Stimulated activated naive CD8-positive, alpha-beta T cell treated with anti-CD3 and anti-CD28 coated beads, Interleukin-15, Interleukin-2, amounts not matched to agents 100 ng/mL and 50 ng/mL, for 24 hours (primary cell): ENCODE data around the gene KIF2C.
A peak's percentile ranks its signal among the peaks of the same experiment; 100 is the strongest.
"Not testable (repeated sequence)": the region's sequence is repeated elsewhere in the genome, so short reads cannot be mapped to it uniquely, and the experiment has no call there.

Experiments
- H3K27ac Mint-ChIP-seq: one replicate; pipeline ENCODE4 v1.8.0; 2021; ENCODE audit warnings: mild to moderate bottlenecking, mixed read lengths
- H3K27me3 Mint-ChIP-seq: one replicate; pipeline ENCODE4 v1.8.0; 2021; ENCODE audit warnings: mixed read lengths
- H3K36me3 Mint-ChIP-seq: one replicate; pipeline ENCODE4 v1.8.0; 2021; ENCODE audit warnings: low read depth, mixed read lengths
- H3K4me1 Mint-ChIP-seq: one replicate; pipeline ENCODE4 v1.8.0; 2021; ENCODE audit warnings: low read depth, mixed read lengths
- H3K4me3 Mint-ChIP-seq: one replicate; pipeline ENCODE4 v1.8.0; 2021; ENCODE audit warnings: mild to moderate bottlenecking, mixed read lengths
- H3K9me3 Mint-ChIP-seq: one replicate; pipeline ENCODE4 v1.8.0; 2021; ENCODE audit warnings: mixed read lengths

Gene KIF2C

DNA sequence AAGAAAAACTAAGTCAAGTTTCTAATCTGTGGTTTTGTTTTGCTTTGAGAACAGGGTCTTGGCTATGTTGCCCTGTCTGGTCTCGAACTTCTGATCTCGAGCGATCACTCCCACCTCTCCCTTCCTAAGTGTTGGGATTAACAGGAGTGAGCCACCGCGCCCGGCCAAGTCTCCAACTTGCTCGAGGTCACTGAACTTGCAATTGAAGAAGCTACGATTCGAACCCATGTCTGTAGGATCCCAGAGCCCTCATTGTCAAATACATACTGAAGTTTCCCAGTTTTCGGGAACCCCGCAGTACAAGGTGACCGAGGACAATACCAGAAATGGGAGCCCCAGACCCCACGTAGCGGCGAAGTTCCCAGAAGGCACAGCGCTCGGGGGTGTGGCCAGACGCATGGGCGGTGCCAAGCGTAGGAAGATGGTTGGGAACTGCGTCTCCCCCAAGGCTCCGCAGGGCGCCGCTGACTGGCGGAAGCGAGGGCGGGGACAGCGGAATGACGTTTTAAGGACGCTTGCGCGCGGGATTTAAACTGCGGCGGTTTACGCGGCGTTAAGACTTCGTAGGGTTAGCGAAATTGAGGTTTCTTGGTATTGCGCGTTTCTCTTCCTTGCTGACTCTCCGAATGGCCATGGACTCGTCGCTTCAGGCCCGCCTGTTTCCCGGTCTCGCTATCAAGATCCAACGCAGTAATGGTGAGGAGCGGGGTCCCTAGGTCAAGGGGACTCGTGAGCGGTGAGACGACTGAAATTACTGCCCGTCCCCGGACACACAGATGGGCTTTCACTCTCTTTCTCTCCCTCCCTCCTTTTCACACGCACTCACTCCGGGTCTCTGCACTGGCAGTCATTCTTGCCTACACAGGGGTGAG lies at the start of gene KIF2C:
Gene KIF2C, plus strand, starts transcription at position 531 of the 872 bp plus-strand sequence. Its CDS starts 96 bp downstream, at position 627.
- H3K27me3 Mint-ChIP-seq = no peaks in the 10 kb centered on the region
- peaks cover 24% of the 10 kb centered on the region for H3K4me1 Mint-ChIP-seq
- H3K27ac Mint-ChIP-seq = peak within 1 kb of the TSS; percentile 93
- peaks cover 32% of the 10 kb centered on the region for H3K36me3 Mint-ChIP-seq
- peak within 1 kb of the TSS; percentile 98 for H3K4me3 Mint-ChIP-seq
- no peaks in the 10 kb centered on the region for H3K9me3 Mint-ChIP-seq

DNA sequence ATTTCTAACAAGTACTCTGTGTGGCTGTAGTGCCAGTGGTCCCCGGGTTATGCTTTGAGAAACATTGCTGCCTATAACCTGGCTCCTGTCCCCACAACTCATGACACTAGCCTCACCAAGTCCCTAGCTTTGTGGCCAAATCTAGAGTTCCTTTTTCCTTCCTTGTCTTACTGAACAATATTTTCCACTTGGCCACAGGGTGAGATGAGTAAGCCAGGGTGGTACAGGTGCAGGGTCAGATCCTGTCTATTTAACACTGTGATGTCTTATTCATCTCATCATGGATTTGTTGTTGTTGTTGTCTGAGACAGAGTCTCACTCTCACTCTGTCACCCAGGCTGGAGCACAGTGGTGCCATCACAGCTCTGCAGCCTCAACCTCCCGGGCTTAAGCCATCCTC lies 46.5 kb upstream of the KIF2C start:
- peaks cover 5% of the 10 kb centered on the region for H3K27me3 Mint-ChIP-seq
- H3K4me1 Mint-ChIP-seq = peaks cover 53% of the 10 kb centered on the region
- no peak overlapping the region for H3K4me3 Mint-ChIP-seq
- H3K36me3 Mint-ChIP-seq = no peaks in the 10 kb centered on the region
- H3K9me3 Mint-ChIP-seq = no peaks in the 10 kb centered on the region
- H3K27ac Mint-ChIP-seq = peak overlapping the region; percentile 29

DNA sequence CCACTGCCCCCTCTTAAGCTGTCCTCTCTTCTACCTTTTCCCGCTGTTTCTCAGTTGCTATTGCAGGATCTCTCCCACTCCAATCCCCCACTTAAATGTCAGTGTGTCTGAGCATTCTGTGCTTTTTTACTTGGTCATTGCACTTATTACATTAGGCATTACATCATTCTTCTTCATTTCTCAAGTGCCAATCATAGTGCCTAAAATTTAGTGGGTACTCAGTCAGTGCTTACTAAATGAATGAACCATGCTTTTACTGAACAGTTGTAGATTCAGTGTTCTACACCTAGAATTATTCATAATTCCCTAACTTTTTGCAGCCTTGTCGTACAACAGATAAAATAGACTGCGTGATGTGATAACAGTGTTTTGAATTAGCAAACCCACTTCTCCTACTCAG lies 45.7 kb upstream of the KIF2C start:
- no peak overlapping the region for H3K27ac Mint-ChIP-seq
- H3K36me3 Mint-ChIP-seq = no peaks in the 10 kb centered on the region
- H3K4me3 Mint-ChIP-seq = no peak overlapping the region
- peaks cover 56% of the 10 kb centered on the region for H3K4me1 Mint-ChIP-seq
- H3K9me3 Mint-ChIP-seq = no peaks in the 10 kb centered on the region
- peaks cover 5% of the 10 kb centered on the region for H3K27me3 Mint-ChIP-seq

DNA sequence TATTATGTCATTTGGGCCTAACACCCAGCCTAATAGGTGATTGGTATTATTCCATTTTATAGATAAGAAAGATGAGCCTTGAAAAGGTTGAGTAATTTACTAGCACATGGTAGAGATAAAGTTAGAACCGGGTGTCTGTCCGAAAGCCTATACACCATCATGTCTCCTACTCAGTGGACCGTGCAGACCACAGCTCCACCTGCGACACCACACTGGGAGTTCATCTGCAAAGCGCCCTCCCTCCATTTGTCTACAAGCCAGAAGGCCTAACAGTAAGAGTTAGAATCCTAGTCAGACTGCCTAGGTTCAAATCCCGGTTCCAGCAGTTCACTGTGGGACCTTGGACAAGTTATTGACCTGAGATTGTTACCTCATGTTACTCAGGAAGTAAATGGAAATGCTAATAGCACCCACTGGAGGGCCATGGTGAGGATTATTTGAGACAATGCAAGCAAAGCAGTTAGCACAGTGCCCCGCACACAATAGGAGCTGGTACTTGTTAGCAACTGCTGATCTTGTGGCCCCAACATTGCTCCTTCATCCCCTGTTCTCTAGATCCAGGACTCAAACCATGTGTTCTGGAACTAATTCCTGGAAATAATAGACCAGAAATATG lies 44.7 kb upstream of the KIF2C start:
- H3K27ac Mint-ChIP-seq = no peak overlapping the region
- no peaks in the 10 kb centered on the region for H3K9me3 Mint-ChIP-seq
- no peaks in the 10 kb centered on the region for H3K36me3 Mint-ChIP-seq
- peaks cover 5% of the 10 kb centered on the region for H3K27me3 Mint-ChIP-seq
- H3K4me1 Mint-ChIP-seq = peaks cover 56% of the 10 kb centered on the region
- H3K4me3 Mint-ChIP-seq = no peak overlapping the region

DNA sequence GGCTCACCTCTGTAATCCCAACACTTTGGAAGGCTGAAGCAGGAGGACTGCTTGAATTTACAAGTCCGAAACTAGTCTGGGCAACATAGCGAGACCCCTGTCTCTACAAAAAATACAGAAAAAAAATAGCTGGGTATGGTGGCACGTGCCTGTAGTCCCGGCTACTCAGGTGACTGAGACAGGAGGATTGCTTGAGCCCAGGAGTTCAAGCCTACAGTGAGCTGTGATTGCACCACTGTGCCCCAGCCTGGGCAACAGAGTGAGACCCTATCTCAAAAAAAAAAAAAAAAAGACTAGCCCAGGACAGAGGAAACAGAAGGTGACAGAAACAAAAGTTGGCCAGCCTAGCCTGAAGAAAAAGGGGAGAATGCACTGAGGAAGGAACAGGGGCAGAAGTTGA lies 44.0 kb upstream of the KIF2C start:
- Mint-ChIP-seq H3K9me3 (no peaks in the 10 kb centered on the region), H3K36me3 (no peaks in the 10 kb centered on the region), H3K4me1 (peaks cover 56% of the 10 kb centered on the region), H3K27me3 (peaks cover 5% of the 10 kb centered on the region), H3K27ac (no peak overlapping the region), H3K4me3 (no peak overlapping the region)

DNA sequence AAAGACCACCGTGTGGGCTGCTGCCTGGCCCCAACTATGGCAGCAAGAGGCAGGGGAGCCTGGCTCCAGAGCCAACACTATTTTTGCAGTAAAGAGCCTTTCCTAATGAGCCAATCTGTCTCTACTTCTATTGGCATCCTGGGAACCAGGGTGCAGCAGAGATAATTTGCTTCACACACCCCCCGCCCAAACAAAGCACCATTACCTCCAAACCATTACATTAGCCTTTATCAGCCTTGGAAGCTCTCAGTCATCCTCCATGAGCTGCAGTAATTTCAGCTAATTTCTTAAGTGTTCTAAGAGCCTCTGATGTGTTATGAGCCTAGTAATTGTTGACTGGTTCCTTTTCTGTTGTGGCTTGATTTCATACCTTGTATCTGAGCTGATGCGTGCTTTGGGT lies 43.5 kb upstream of the KIF2C start:
- H3K4me3 Mint-ChIP-seq = no peak overlapping the region
- no peak overlapping the region for H3K27ac Mint-ChIP-seq
- H3K9me3 Mint-ChIP-seq = no peaks in the 10 kb centered on the region
- H3K27me3 Mint-ChIP-seq = peaks cover 5% of the 10 kb centered on the region
- peaks cover 55% of the 10 kb centered on the region for H3K4me1 Mint-ChIP-seq
- H3K36me3 Mint-ChIP-seq = no peaks in the 10 kb centered on the region

DNA sequence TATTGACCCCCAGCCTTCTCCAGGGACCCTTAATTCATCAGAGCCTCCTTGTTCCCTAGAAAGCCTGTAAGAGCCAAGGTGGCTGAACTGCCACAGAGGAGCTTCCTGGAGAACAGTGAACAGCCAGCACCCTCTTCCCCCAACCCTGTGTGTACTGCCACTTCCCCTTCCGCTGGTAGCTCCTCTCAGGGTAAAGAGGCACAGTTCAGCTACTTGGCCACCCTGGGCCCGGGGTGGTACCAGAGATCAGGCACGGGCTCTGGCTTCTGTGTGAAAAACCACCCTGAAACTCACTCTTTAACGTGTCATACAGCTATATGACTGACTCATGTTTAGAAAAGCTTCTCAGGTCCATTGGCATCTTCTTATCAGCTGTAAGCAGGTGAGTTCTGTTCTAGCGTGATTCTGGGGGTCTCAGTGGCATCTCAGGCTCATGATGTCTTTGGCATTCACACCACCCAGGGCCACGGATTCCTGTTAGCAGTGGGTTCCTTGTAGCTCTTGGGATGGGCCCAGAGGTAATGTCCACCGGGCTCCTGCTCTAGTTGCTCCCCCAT lies 42.8 kb upstream of the KIF2C start:
- Mint-ChIP-seq H3K9me3 (no peaks in the 10 kb centered on the region), H3K27ac (peak overlapping the region; percentile 74), H3K4me1 (peaks cover 50% of the 10 kb centered on the region), H3K36me3 (no peaks in the 10 kb centered on the region), H3K4me3 (no peak overlapping the region), H3K27me3 (no peaks in the 10 kb centered on the region)

DNA sequence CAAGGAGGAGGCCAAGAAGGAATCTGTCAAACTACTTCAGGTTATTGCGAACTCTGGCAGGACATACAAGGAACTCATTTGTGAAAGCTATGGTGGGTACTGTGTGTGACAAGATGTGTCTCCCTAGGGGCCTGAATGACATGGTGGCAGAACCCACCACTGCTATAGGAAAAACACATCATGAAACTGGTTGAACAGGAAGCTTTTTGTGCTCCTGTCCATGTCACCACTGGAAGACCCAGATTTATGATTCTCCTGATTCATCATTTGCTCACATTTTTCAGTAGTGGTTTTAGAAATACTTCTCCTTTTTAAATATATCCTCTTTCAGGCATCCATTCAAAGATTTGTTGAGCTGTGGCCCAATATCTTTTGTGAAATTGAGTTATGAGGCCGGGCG lies 41.5 kb upstream of the KIF2C start:
- Mint-ChIP-seq H3K4me3 (no peak overlapping the region), H3K36me3 (no peaks in the 10 kb centered on the region)

DNA sequence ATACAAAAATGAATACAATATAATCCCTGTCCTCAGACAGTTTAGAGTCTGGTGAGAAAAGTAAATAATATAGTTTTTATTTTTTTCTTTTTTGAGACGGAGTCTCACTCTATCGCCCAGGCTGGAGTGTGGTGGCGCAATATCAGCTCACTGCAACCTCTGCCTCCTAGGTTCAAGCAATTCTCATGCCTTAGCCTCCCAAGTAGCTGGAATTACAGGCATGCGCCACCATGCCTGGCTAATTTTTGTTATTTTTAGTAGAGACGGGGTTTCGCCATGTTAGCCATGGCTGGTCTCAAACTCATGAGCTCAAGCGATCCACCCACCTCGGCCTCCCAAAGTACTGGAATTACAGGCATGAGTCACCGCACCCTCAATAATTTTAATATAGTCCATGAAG lies 40.3 kb upstream of the KIF2C start:
- H3K27me3 Mint-ChIP-seq, H3K4me3 Mint-ChIP-seq, H3K27ac Mint-ChIP-seq, H3K36me3 Mint-ChIP-seq, H3K9me3 Mint-ChIP-seq: not testable (repeated sequence)
- peaks cover 32% of the 10 kb centered on the region for H3K4me1 Mint-ChIP-seq

More for the DNA sequence above, 41.5 kb upstream of the KIF2C start:
- Mint-ChIP-seq H3K27ac (peak overlapping the region; percentile 49), H3K9me3 (no peaks in the 10 kb centered on the region), H3K4me1 (peaks cover 43% of the 10 kb centered on the region), H3K27me3 (no peaks in the 10 kb centered on the region)

DNA sequence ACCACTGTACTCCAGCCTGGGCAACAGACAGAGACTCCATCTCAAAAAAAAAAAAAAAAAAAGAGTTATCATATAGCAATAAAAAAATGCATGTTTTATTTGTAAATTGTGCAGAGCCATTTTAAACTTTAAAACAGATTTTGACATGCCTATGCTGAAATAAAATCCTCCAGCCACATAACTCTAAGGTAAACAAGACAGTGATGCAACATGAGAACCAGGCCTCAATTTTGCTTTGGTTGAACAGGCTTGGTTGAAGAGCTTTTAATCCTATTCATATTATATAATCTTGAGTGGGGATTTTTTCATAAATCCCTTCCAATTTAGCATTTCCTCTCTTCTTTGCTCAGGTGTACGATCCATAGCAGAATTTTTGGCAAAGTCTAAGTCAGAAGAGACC lies 39.1 kb upstream of the KIF2C start:
- Mint-ChIP-seq H3K4me3 (no peak overlapping the region), H3K4me1 (peaks cover 27% of the 10 kb centered on the region), H3K9me3 (no peaks in the 10 kb centered on the region), H3K27me3 (no peaks in the 10 kb centered on the region), H3K27ac (no peak overlapping the region), H3K36me3 (no peaks in the 10 kb centered on the region)

DNA sequence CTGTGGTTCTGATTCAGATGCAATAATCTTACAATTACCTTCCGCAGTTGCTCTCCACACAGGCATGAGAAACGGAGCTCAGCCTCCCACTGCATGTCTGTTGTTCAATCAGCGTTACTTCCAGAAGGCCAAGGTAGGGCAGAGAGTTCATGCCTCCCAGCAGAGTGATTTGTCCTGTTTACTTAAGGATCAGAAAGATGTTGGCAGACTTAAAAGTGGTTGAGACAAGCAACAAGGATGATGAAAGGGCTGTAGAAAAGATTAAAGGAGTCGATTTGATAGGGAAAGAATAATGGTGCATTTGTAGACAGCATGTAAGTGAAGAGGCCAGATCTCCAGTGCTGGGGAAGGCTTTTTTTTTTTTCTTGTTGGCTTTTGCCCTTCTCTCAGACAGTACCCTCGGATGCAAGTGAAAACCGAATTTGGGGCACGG lies 38.5 kb upstream of the KIF2C start:
- Mint-ChIP-seq H3K36me3 (no peaks in the 10 kb centered on the region), H3K27me3 (no peaks in the 10 kb centered on the region), H3K9me3 (no peaks in the 10 kb centered on the region), H3K4me3 (no peak overlapping the region), H3K27ac (no peak overlapping the region), H3K4me1 (peaks cover 23% of the 10 kb centered on the region)

DNA sequence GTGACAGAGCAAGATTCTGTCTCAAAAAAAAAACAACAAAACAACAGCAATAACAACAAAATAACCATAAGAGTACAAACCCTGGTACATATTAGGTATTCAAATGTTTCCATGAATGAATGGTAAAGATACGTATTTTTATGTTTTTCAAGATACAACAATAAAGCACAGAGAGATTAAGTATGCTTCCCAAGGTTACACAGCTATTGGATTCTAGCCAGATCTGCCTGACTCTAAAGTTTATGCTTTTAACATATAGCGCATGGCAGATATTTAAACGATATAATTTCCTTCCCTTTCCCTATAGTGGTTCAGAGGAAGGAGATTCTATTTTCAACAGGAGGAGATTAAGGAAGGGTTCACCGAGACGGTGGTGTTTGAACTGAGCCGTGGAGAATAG lies 34.2 kb upstream of the KIF2C start:
- Mint-ChIP-seq H3K36me3 (no peaks in the 10 kb centered on the region), H3K27me3 (no peaks in the 10 kb centered on the region), H3K9me3 (no peaks in the 10 kb centered on the region), H3K27ac (no peak overlapping the region), H3K4me3 (no peak overlapping the region), H3K4me1 (peaks cover 18% of the 10 kb centered on the region)

DNA sequence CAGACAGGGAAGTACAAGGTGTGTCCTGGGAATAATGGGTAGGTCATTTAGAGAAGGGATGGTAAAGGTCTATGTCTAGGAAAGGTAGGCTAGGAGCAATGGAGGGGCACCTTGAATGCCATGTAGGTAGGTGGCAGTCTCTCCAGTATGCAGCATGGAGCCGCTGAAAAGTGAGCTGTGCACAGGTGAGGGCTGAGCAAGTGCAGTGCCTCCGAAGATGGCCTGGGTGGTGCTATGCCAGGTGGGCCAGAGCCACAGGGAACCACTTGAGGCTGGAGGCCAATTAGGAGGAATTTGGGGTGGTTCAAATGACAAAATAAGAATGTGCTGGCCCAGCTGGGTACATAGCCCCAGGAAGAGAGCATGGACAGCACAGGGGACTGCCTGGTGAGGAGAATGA lies 33.7 kb upstream of the KIF2C start:
- H3K27ac Mint-ChIP-seq = no peak overlapping the region
- no peaks in the 10 kb centered on the region for H3K9me3 Mint-ChIP-seq
- no peaks in the 10 kb centered on the region for H3K27me3 Mint-ChIP-seq
- peaks cover 18% of the 10 kb centered on the region for H3K4me1 Mint-ChIP-seq
- H3K36me3 Mint-ChIP-seq = no peaks in the 10 kb centered on the region
- no peak overlapping the region for H3K4me3 Mint-ChIP-seq

DNA sequence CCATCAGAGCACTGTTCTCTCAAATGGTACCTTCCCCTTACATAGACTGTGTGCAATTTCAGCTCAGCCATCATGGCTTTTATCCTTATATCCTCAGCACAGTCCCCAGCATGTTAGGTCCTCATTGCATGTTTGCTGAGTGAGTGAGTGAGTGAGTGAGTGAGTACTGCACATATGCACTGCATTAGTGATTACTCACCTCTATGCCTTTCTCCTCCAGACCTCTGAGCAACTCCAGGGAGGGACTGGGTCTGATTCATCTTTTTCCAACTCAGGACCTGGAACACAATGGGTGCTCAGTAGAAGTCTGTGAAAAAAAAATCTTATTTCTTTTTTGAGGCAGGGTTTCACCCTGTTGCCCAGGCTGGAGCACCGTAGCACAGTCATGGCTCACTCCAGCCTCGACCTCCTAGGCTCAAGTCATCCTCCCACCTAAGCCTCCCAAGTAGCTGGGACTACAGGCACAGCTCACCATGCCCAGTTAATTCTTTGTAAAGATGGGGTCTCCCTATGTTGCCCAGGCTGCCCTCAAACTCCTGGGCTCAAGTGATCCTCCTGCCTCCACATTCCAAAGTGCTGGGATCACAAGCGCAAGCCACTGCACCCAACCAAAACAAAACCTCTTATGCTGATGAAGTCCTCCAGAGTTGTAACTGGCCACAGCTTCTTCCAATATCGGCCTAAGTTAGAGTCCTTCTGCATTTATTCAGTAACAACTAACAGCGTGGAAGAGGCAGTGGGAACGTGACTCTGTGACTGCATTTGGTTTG lies 32.3 kb upstream of the KIF2C start:
- H3K4me3 Mint-ChIP-seq = peak overlapping the region; percentile 61
- H3K27ac Mint-ChIP-seq = no peak overlapping the region
- H3K4me1 Mint-ChIP-seq = peaks cover 18% of the 10 kb centered on the region
- H3K9me3 Mint-ChIP-seq = no peaks in the 10 kb centered on the region
- H3K27me3 Mint-ChIP-seq = no peaks in the 10 kb centered on the region
- no peaks in the 10 kb centered on the region for H3K36me3 Mint-ChIP-seq
